ENCODE data around the gene TADA2B.
"Not testable (repeated sequence)": the region's sequence is repeated elsewhere in the genome, so short reads cannot be mapped to it uniquely, and the experiment has no call there.

Gene TADA2B

DNA sequence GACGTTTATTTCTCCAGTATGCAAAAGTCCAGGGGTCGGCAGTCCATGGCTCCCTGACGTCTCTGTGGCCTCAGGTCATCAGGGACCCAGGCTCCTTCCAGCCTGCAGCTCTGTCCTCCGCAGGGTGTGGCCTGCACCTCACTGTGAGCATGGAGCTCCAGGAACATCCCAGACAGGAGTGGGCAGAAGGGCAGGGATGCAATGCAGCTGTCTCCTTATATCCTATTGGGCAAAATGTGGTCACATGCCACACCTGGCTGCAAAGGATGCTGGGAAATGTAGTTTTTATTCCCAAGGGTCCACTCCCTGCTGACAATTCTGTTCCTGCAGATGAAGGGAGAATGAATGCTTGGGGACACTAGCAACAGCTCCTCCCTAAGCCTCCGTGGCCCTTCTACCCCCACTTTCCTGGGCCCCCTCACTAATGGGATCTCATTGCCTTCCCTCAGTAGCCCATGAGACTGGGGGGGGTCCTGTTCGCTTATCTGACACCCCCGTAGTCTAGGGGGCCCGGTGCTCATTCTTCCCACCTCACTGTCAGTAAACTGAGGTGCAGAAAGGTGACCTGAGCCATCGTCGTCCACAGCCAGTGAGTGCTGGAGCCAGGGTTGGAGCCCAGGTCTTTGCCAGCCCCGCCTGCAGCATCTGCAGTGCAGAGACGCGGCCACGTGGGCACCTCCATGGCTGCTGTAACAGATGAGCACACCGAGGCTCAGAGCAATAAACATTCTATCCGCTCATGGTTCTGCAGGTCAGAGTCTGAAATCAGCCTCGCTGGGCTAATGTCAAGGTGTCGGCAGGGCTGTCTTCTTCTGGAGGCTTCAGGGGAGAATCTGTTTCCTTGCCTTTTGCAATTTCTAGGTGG lies 30.6 kb downstream of the TADA2B start:
- no peaks in the 10 kb centered on the region for H3K4me1 ChIP-seq (ENCODE audit: insufficient read depth, insufficient read length)
- no peaks in the 10 kb centered on the region for H3K9me3 ChIP-seq (ENCODE audit: insufficient read depth, low read length)
- H3K27me3 ChIP-seq (ENCODE audit: insufficient read depth, insufficient read length), result peaks cover 10% of the 10 kb centered on the region
- no peaks in the 10 kb centered on the region for H3K36me3 ChIP-seq (ENCODE audit: insufficient read depth, insufficient read length, low read length)
- H3K4me3 ChIP-seq (ENCODE audit: insufficient read length, low read depth), result no peak overlapping the region
- no peak for TF ChIP-seq ZNF274 (IDR thresholded peaks at IDR 0.05; ENCODE audit: low read depth, low read length)
- no peak overlapping the region for H3K9ac ChIP-seq (ENCODE audit: insufficient read length, low read depth)
- DNase-seq (ENCODE audit: low read depth, low spot score), result peak; percentile 59

DNA sequence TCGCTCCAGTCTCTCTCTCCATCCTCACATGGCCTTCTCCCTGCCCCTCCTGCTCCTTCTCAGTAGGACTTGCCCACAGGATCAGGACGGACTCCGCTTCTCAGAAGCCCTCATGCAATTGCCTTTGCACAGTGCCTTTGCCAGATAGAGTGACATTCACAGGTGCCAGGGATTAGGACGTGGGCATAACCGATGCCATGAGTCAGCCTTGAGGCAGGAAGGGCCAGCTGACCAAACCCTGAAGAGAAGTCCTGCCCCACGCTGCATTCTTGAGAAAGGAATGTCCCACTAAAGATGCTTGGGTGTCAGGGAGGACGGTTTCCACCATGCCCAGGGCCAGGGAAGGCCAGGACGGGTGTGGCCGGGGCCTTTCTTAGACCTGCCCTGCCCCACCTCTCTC lies 31.3 kb downstream of the TADA2B start:
- Histone ChIP-seq H3K4me1 (ENCODE audit: insufficient read depth, insufficient read length) (no peaks in the 10 kb centered on the region), H3K9me3 (ENCODE audit: insufficient read depth, low read length) (no peaks in the 10 kb centered on the region), H3K9ac (ENCODE audit: insufficient read length, low read depth) (no peak overlapping the region), H3K27me3 (ENCODE audit: insufficient read depth, insufficient read length) (peaks cover 3% of the 10 kb centered on the region), H3K4me3 (ENCODE audit: insufficient read length, low read depth) (no peak overlapping the region), H3K36me3 (ENCODE audit: insufficient read depth, insufficient read length, low read length) (no peaks in the 10 kb centered on the region)
- TF ChIP-seq YY1 (IDR thresholded peaks at IDR 0.05; ENCODE audit: insufficient read depth, insufficient read length) (no peak), ZNF274 (IDR thresholded peaks at IDR 0.05; ENCODE audit: low read depth, low read length) (no peak), SUZ12 (IDR thresholded peaks at IDR 0.05; ENCODE audit: extremely low read depth, insufficient read depth, insufficient read length) (no peak)
- DNase-seq (ENCODE audit: low read depth, low spot score), result no peak

DNA sequence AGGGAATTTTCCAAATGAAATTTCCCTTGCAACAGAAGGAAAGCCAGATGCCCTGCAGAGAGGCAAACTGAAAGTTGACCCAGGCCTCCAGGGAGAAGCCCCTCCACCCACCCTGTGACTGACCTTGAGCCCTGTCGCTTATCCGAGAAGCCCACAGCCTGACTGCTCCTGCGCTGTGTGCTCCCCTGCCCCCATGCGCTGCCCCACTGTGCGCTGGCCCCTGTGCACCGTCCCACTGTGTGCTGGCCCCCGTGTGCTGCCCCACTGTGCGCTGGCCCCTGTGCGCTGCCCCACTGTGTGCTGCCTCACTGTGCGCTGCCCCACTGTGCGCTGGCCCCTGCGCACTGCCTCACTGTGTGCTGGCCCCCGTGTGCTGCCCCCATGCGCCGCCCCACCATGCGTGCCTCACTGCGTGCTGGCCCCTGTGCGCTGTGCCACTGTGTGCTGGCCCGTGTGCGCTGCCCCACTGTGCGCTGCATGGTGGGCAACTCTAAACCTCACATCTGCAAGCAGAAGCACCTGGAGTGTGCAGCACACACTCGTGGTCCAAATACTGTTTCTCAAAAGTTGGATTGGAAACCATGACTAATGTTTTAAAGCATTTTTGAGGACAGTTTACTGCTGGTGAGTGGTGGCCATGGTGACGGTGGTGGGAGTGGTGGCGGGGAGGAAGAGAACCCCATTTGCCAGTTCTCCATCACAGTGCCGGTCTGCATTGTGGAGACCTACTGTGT lies 33.0 kb downstream of the TADA2B start:
- no peak for DNase-seq (ENCODE audit: low read depth, low spot score)
- Histone ChIP-seq H3K4me3 (ENCODE audit: insufficient read length, low read depth) (no peak overlapping the region), H3K9me3 (ENCODE audit: insufficient read depth, low read length) (no peaks in the 10 kb centered on the region), H3K9ac (ENCODE audit: insufficient read length, low read depth) (no peak overlapping the region), H3K36me3 (ENCODE audit: insufficient read depth, insufficient read length, low read length) (no peaks in the 10 kb centered on the region), H3K27me3 (ENCODE audit: insufficient read depth, insufficient read length) (no peaks in the 10 kb centered on the region), H3K4me1 (ENCODE audit: insufficient read depth, insufficient read length) (no peaks in the 10 kb centered on the region)
- TF ChIP-seq SUZ12 (IDR thresholded peaks at IDR 0.05; ENCODE audit: extremely low read depth, insufficient read depth, insufficient read length) (no peak), ZNF274 (IDR thresholded peaks at IDR 0.05; ENCODE audit: low read depth, low read length) (no peak), YY1 (IDR thresholded peaks at IDR 0.05; ENCODE audit: insufficient read depth, insufficient read length) (no peak)

DNA sequence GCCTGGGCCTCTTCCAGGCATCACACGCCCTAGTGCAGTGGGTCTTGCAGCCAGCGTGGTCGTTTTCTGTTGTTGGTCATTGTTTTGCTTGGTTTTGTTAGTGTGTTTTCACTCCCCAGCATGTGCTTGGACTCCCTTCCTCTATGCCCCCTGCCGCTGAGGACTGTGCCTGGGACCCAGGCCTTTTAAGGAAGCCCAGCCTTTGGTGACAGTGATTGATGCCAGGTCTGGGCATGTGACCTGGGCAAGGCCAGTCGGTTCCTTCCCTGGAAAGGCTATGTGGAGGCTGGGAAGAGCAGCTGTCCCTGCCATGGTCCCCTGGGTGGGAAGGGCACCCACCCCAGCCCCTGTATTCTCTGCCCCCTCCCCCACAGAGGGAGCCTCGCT lies 33.5 kb downstream of the TADA2B start:
- Histone ChIP-seq H3K4me1 (ENCODE audit: insufficient read depth, insufficient read length) (no peaks in the 10 kb centered on the region), H3K9me3 (ENCODE audit: insufficient read depth, low read length) (no peaks in the 10 kb centered on the region), H3K9ac (ENCODE audit: insufficient read length, low read depth) (no peak overlapping the region), H3K4me3 (ENCODE audit: insufficient read length, low read depth) (no peak overlapping the region), H3K36me3 (ENCODE audit: insufficient read depth, insufficient read length, low read length) (no peaks in the 10 kb centered on the region), H3K27me3 (ENCODE audit: insufficient read depth, insufficient read length) (no peaks in the 10 kb centered on the region)
- no peak for DNase-seq (ENCODE audit: low read depth, low spot score)
- TF ChIP-seq SUZ12 (IDR thresholded peaks at IDR 0.05; ENCODE audit: extremely low read depth, insufficient read depth, insufficient read length) (no peak), ZNF274 (IDR thresholded peaks at IDR 0.05; ENCODE audit: low read depth, low read length) (no peak)

DNA sequence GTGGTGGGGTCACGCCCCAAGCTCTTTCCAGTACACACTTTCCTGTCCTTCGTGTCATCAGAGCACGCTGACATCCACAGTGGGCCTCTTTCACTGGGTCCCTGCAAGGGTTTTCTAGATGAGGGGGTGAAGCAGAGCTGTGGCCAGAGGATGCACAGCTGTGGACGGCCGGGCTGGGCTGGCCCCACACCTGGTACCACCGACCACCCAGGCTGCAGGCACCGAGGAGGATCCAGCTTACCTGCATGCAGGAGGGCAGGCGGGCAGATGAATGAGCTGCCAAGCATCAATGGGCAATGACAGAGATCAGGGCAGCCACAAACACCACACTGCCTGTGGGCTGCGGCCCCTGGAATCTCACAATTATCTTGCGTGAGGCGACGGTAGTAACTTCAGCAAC lies 34.2 kb downstream of the TADA2B start:
- Histone ChIP-seq H3K4me3 (ENCODE audit: insufficient read length, low read depth) (no peak overlapping the region), H3K4me1 (ENCODE audit: insufficient read depth, insufficient read length) (no peaks in the 10 kb centered on the region), H3K27me3 (ENCODE audit: insufficient read depth, insufficient read length) (no peaks in the 10 kb centered on the region), H3K36me3 (ENCODE audit: insufficient read depth, insufficient read length, low read length) (no peaks in the 10 kb centered on the region), H3K9me3 (ENCODE audit: insufficient read depth, low read length) (no peaks in the 10 kb centered on the region), H3K9ac (ENCODE audit: insufficient read length, low read depth) (no peak overlapping the region)
- TF ChIP-seq YY1 (IDR thresholded peaks at IDR 0.05; ENCODE audit: insufficient read depth, insufficient read length), result no peak
- no peak for TF ChIP-seq SUZ12 (IDR thresholded peaks at IDR 0.05; ENCODE audit: extremely low read depth, insufficient read depth, insufficient read length)
- TF ChIP-seq ZNF274 (IDR thresholded peaks at IDR 0.05; ENCODE audit: low read depth, low read length), result no peak
- no peak for DNase-seq (ENCODE audit: low read depth, low spot score)

DNA sequence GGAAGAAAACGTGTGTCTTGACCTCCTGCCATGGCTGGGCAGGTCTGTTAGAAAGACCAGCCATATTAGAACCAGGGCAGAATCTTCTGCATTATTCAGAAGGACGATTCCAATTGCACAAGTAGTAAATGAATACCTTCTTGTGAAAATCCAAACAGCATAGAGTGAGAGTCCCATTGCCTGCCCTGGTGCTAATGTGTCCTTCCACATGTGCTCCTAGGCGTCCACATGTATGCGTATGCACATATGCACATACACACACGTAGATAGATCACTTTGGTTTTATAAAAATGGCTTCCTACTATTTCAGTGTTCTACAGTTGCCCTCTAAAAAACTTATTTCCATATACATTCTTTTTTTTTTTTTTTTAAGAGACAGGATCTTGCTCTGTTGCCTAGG lies 34.9 kb downstream of the TADA2B start:
- Histone ChIP-seq H3K9me3 (ENCODE audit: insufficient read depth, low read length) (no peaks in the 10 kb centered on the region), H3K4me3 (ENCODE audit: insufficient read length, low read depth) (no peak overlapping the region), H3K27me3 (ENCODE audit: insufficient read depth, insufficient read length) (no peaks in the 10 kb centered on the region), H3K4me1 (ENCODE audit: insufficient read depth, insufficient read length) (no peaks in the 10 kb centered on the region), H3K36me3 (ENCODE audit: insufficient read depth, insufficient read length, low read length) (no peaks in the 10 kb centered on the region), H3K9ac (ENCODE audit: insufficient read length, low read depth) (no peak overlapping the region)
- no peak for DNase-seq (ENCODE audit: low read depth, low spot score)
- TF ChIP-seq ZNF274 (IDR thresholded peaks at IDR 0.05; ENCODE audit: low read depth, low read length), result no peak

DNA sequence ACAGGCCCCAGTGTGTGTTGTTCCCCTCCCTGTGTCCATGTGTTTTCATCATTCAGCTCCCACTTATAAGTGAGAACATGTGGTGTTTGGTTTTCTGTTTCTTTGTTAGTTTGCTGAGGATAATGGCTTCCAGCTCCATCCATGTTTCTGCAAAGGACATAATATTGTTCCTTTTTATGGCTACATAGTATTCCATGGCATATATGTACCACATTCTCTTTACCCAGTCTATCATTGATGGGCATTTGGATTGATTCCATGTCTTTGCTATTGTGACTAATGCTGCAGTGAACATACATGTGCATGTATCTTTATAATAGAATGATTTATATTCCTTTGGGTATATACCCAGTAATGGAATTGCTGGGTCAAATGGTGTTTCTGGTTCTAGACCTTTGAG lies 36.3 kb downstream of the TADA2B start:
- H3K4me3 ChIP-seq (ENCODE audit: insufficient read length, low read depth); H3K36me3 ChIP-seq (ENCODE audit: insufficient read depth, insufficient read length, low read length); H3K9ac ChIP-seq (ENCODE audit: insufficient read length, low read depth); H3K27me3 ChIP-seq (ENCODE audit: insufficient read depth, insufficient read length); DNase-seq (ENCODE audit: low read depth, low spot score); H3K4me1 ChIP-seq (ENCODE audit: insufficient read depth, insufficient read length); H3K9me3 ChIP-seq (ENCODE audit: insufficient read depth, low read length): not testable (repeated sequence)

DNA sequence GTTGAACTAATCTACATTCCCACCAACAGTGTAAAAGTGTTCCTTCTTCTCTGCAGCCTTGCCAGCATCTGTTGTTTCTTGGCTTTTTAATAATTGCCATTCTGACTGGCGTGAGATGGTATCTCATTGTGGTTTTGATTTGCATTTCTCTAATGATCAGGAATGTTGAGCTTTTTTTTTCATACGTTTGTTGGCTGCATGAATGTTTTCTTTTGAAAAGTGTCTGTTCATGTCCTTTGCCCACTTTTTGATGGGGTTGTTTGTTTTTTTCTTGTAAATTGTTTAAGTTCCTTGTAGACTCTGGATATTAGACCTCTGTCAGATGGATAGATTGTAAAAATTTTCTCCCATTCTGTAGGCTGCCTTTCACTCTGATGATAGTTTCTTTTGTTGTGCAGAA lies 36.7 kb downstream of the TADA2B start:
- not testable (repeated sequence) for H3K27me3 ChIP-seq (ENCODE audit: insufficient read depth, insufficient read length); H3K9ac ChIP-seq (ENCODE audit: insufficient read length, low read depth); DNase-seq (ENCODE audit: low read depth, low spot score); H3K9me3 ChIP-seq (ENCODE audit: insufficient read depth, low read length); H3K36me3 ChIP-seq (ENCODE audit: insufficient read depth, insufficient read length, low read length); H3K4me3 ChIP-seq (ENCODE audit: insufficient read length, low read depth); H3K4me1 ChIP-seq (ENCODE audit: insufficient read depth, insufficient read length)

Measured in NT2/D1 (cell line).